HUDEP-2 (cell line): Measurements from ENCODE around the gene MYH7B.

ENCODE experiments used
- DNase-seq, 76 experiments: peaks; one replicate each; lab custom pipeline; 2025; ENCODE audit not compliant: unreplicated experiment in 76 of 76; lab: John Stamatoyannopoulos, UW

The MYH7B gene

DNA sequence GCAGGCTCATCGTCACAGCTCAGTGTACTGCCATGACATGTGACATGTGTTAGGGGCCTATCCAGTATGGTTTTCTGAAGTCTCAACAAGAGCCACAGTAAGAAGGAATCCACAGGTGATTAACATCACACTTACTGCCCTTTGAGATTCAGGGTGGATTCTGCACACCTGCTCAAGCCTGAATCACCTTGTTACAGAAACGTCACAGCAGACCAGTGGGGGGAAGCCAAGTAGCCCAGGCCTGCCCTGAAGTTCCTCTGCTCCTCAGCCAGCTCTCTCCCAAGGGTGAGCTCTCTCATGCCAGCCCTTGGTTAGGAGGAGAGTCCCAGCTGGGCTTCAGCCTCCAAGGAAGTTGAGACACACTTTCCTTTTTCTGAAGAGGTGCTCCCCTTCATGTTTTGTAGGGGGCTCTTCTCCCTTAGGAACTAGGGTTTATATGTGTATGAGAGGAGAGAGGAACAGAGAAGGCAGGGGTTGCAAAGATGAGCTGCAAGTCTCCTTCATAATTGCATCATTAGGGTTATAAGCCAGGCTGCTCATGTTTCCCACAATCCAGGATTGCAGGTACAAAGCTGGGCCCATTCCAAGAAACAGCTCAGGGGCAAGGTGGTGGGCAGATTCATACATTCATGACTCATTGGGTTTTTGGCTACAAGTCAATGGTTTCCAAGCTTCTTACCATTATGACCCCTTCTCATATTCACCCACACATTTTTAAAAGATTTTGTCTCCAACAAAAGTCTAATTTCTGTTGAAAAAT is 11.7 kb upstream of the MYH7B start:
- no peak for DNase-seq

DNA sequence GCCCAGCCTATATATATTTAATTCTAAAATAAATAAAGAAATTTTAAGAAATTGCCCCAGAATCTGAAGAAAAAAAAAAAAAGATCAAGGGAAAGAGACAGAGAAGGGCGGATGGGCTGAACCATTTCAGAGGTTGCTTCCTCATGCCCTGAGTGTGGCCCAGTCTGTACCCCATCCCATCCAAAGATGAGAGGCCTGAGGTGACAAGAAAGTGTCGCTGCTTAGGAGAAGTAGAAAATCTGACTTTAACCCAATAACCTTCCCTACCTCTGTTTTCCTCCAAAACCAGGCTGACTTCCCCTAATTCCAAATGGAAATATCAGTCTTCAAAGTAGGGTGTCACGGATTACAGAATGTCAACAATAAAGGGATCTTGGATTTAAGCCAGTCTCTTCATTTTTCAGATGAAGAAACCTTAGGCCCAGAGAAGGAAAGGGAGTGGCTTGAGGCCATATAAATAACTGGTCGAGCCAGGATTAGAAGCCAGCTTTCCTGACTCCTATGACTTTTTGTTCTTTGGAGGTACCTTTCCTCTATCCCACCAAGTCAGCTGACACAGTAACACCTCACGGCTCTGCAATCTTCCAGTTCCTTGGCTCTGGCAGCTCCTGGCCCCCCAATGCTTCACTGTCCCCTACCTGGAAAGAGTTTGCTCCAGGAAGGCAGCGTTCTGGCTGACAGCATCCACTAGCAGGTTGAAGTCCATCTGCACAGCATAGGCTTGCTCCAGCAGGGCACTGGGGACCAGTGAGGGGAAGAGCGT is 10.2 kb upstream of the MYH7B start:
- no peak for DNase-seq

- no peak for DNase-seq
These were observed 9.0 kb upstream of the MYH7B start for GRCh38 chr20:34946661-34947060.

DNA sequence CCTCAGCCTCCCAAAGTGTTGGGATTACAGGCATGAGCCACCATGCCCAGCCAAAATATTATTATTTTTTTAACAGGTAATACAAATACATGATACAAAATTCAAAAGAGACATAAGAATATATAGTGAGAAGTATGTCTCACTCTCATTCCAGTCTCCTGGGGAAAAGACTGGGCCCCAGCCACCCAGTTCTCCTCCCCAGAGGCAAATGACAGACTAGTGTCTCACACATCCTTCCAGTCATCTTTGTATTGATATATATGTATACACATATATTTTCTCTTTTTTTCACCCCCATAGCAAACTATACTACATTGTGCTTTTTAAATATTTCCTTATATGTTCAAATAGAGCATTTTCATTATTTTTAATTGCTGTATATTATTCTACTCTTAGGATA is 8.3 kb upstream of the MYH7B start:
- no peak for DNase-seq

- DNase-seq: no peak
These were observed 7.6 kb upstream of the MYH7B start for GRCh38 chr20:34948030-34948429.

DNA sequence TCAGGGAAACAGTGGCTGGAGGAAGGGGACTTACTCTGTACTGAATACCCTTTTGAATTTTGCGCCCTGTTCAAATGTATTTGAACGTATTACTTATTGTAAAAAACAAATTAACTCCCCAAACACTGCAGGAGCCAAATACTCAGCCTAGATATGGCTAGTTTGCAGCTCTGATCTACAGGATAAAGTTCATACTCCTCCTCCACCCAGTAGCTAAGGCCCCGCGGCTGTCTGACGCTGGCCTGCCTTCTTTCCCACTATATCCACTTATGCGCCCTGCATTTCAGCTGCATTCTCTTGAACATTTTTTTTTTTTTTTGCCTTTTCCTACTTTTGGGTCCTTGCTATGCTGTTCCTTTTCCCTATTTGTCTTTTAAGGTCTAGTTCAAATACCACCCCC is 6.5 kb upstream of the MYH7B start:
- DNase-seq: peak in 7 of 76 experiments; percentile 2 to 17 (median 12)

GRCh38 chr20:34951252-34951651 is 4.4 kb upstream of the MYH7B start:
- DNase-seq: no peak

- no peak for DNase-seq
These were observed 4.0 kb upstream of the MYH7B start for GRCh38 chr20:34951652-34952051.

GRCh38 chr20:34952671-34953070 is 3.0 kb upstream of the MYH7B start:
- DNase-seq: no peak

DNA sequence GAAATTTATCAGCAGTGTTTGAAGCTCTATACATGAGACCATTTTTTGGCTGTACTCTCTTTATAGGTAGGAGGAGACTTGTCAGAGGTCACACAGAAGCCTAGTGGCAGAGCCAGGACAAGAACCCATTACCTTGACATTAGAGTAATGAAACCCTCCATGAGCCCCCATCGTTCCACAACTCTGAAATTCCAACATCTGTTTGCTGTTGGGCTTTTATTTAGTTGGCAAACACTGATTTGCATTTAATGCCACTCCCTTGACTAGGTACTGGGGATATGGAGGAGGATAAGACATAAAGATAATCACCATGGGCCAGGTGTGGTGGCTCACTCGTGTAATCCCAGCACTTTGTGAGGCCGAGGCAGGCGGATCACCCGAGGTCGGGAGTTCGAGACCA is 1.7 kb upstream of the MYH7B start:
- DNase-seq: no peak

- DNase-seq: peak in 43 of 76 experiments; percentile 2 to 64 (median 24)
These were observed 801 bp upstream of the MYH7B start for GRCh38 chr20:34954904-34955230.

- no peak for DNase-seq
These were observed 382 bp downstream of the MYH7B start for GRCh38 chr20:34956041-34956458.

GRCh38 chr20:34956751-34957472 is 1.2 kb downstream of the MYH7B start:
- DNase-seq: no peak

DNA sequence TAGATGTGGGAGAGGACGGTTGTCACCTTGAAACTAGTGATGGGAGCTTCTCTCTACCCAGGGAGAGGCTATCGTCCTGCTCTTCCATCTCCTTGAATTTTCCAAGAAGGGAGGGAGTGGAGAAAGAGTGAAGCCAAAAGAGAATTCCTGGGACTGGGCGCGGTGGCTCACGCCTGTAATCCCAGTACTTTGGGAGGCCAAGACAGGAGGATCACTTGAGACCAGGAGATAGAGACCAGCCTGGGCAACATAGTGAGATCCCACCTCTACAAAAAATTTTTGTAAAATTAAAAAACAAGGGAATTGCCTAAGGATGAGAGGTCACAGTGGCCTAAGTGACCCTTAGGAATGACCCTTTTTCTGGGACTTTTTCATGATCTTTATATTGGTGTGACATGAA is 8.8 kb downstream of the MYH7B start:
- DNase-seq: no peak

DNA sequence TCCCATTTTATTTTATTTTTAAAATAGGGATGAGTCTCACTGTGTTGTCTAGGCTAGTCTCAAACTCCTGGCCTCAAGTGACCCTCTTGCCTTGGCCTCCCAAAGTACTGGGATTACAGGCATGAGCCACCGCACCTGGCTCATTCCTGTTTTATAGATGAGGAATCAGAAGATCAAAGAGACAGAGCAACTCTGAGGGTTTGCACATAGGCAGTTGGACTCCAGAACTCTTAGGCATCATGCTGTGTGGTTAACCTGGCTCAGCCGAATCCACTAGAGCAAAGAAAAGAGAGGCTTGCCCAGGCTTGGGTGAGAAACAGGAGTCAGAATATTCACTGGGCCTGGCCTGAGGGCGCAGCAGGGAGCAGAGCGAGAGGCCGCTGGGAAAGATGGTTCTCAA is 9.4 kb downstream of the MYH7B start:
- no peak for DNase-seq

GRCh38 chr20:34967421-34967820 is 11.8 kb downstream of the MYH7B start:
- no peak for DNase-seq

- DNase-seq: no peak
These were observed 12.5 kb downstream of the MYH7B start for GRCh38 chr20:34968042-34968775.

DNA sequence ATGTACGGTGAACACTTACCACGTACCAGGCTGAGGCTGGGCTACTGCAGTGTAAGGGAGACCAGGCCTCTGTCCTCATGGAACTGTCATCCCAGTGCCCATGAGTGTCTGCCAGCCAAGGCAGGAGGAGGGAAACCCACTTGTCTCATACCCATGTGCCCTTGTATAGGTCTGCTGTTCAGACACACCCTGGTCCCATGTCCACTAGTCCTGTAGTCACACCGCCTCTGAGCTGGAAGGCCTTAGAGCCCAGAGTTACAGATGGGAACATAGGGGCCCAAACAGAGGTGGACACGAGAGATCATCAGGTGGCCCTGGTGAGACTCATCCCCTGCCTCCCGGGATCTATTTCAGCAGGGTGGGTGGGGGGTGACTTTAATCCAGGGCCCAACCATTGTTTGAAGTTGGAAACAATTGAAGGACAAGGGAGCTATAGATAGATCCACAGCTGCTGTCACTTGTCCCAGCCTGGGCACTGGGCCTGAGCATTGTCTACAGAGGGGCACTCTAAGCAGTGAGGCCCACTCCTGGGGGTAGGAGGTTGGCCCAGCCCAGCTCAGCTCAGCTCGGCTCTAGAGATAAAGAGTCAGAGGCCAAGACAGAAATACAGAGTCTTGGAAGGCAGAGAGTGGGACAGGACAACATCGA is 14.6 kb downstream of the MYH7B start:
- DNase-seq: no peak

GRCh38 chr20:34970846-34971560 is 15.3 kb downstream of the MYH7B start:
- DNase-seq: no peak
